Ascending aorta (tissue), 2 donors: ENCODE measurements around the gene GPX2. TPM values are rescaled to one million over a fixed set of nuclear protein-coding genes. Genes with fewer than 3 reads are reported as not detected.

ENCODE experiments used
- DNase-seq, 2 donors: peaks; one replicate each; pipeline ENCODE4 v3.0.0-alpha.2; 2019; ENCODE audit warnings: low spot score in 2 of 2
- H3K27ac ChIP-seq, 2 donors: fragments of 200-600 bp; sonication (generic); one replicate each; pipeline ENCODE4 v1.5.1; 2016 to 2017; ENCODE audit warnings: mild to moderate bottlenecking in 1 of 2
- H3K27me3 ChIP-seq: fragments of 200-600 bp; sonication (generic); one replicate; pipeline ENCODE4 v1.5.1; 2017
- H3K36me3 ChIP-seq, 2 donors: fragments of 200-600 bp; sonication (generic); one replicate each; pipeline ENCODE4 v1.5.1; 2016
- H3K4me1 ChIP-seq, 2 donors: fragments of 200-600 bp; sonication (generic); one replicate each; pipeline ENCODE4 v1.5.1; 2016 to 2017; ENCODE audit warnings: mild to moderate bottlenecking in 1 of 2
- H3K4me3 ChIP-seq, 2 donors: fragments of 200-600 bp; sonication (generic); one replicate each; pipeline ENCODE4 v1.5.1; 2016 to 2017; ENCODE audit warnings: mild to moderate bottlenecking in 1 of 2
- H3K9me3 ChIP-seq, 2 donors: fragments of 200-600 bp; sonication (generic); one replicate each; pipeline ENCODE4 v1.5.1; 2016
- CTCF ChIP-seq, 3 experiments: fragments of 200-600 bp in 2 of 3; fragments of 450-650 bp in 1 of 3; sonication (generic) in 2 of 3; IDR thresholded peaks; one replicate each; pipeline ENCODE4 v1.5.1; 2016 to 2019; ENCODE audit warnings: antibody characterized with exemption in 3 of 3, mild to moderate bottlenecking in 1 of 3, moderate library complexity in 1 of 3
- intact Hi-C: fragments of 100-400 bp; cut with DNase I; formaldehyde crosslinking; loops from one replicate; pipeline ENCODE4 v1.15.1; 2023
- total RNA-seq: library from RNA; depleted of rRNA; stranded (reverse); fragments of >200 nt; gene quantifications from one replicate; pipeline ENCODE4 v1.1.0, GENCODE V29; 2016

Gene GPX2
- total RNA-seq, 1 donor from 2014 or later, result not detected

DNA sequence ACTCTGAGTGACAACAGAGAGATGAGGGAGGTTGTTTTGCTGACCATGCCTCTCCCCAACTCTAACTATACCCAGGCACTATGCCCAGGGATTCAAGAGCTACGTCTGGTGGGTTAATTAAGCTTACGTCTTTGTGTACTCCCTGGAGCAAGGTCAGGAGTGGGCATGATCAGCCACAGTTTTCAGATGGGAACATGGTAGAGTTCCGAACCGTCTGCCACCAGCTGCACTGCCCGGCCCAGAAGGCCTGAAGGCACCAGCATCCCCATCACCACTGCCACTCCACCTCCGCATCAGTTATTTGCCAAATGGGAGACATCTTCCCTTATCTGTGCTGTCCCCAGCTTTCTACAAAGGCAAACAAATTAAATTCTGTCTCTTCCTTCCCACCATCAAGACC lies 11.1 kb upstream of the GPX2 start:
- Histone ChIP-seq H3K36me3 (no peaks in the 10 kb centered on the region), H3K27ac (no peak overlapping the region), H3K4me1 (peaks cover 0 to 3% of the 10 kb centered on the region in 2 donors), H3K4me3 (no peak overlapping the region), H3K9me3 (no peaks in the 10 kb centered on the region), H3K27me3 (no peaks in the 10 kb centered on the region)
- no peak for DNase-seq
- no peak for TF ChIP-seq CTCF (IDR thresholded peaks at IDR 0.05)
- intact Hi-C loops, result no loop called here

- no peak overlapping the region for H3K4me3 ChIP-seq
- H3K27me3 ChIP-seq, result no peaks in the 10 kb centered on the region
- no peak for TF ChIP-seq CTCF (IDR thresholded peaks at IDR 0.05)
- H3K4me1 ChIP-seq, result peaks cover 0 to 3% of the 10 kb centered on the region in 2 donors
- no peaks in the 10 kb centered on the region for H3K9me3 ChIP-seq
- intact Hi-C loops, result no loop called here
- peaks cover 0 to 2% of the 10 kb centered on the region in 2 donors for H3K36me3 ChIP-seq
- H3K27ac ChIP-seq, result no peak overlapping the region
- DNase-seq, result no peak
These were observed 10.7 kb upstream of the GPX2 start for GRCh38 chr14:64953310-64953654.

DNA sequence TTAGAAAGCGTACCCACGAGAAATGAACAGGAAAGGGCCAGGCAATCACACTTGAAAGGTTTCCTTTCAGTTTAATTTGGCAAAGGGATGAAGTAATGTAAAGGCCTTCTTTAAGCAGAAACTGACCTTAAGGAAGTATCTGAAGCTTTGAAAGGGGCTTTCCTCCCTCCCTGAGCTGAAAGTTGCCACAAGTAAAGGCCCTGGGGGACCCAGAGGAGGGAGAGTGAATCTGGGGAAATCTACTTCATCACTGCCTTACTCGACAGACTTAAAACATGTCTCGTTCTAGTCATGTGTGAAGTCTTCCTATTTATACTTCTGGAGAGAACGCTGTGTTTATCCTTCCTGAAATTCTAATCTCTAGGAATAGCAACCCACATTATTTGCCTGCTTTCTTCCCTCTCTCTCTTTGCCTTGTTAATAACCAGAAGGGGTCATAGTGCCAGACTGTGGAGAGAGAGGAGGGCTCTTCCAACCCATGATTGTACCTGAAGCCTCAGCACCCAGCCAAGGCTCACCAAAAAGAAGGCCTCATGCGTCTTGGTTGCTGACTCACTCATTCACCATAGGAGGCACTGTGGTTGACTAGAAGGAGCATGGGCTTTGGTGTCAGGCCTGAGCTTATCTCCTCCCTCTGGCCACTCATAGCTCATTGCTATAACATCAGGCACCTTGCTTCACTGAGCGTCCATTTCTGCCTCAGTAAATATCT lies 10.2 kb upstream of the GPX2 start:
- Histone ChIP-seq H3K4me1 (peaks cover 0 to 3% of the 10 kb centered on the region in 2 donors), H3K4me3 (no peak overlapping the region), H3K27ac (no peak overlapping the region), H3K27me3 (no peaks in the 10 kb centered on the region), H3K36me3 (peaks cover 0 to 4% of the 10 kb centered on the region in 2 donors), H3K9me3 (no peaks in the 10 kb centered on the region)
- DNase-seq, result no peak
- TF ChIP-seq CTCF (IDR thresholded peaks at IDR 0.05), result no peak
- intact Hi-C loops, result no loop called here

- Histone ChIP-seq H3K27ac (no peak overlapping the region), H3K4me1 (peaks cover 0 to 3% of the 10 kb centered on the region in 2 donors), H3K36me3 (peaks cover 0 to 4% of the 10 kb centered on the region in 2 donors), H3K9me3 (no peaks in the 10 kb centered on the region), H3K27me3 (no peaks in the 10 kb centered on the region), H3K4me3 (no peak overlapping the region)
- no peak for DNase-seq
- TF ChIP-seq CTCF (IDR thresholded peaks at IDR 0.05), result no peak
- intact Hi-C loops, result no loop called here
These were observed 9.2 kb upstream of the GPX2 start for GRCh38 chr14:64951724-64952123.

GRCh38 chr14:64951291-64951690 lies 8.7 kb upstream of the GPX2 start:
- intact Hi-C loops, result no loop called here
- no peak for TF ChIP-seq CTCF (IDR thresholded peaks at IDR 0.05)
- Histone ChIP-seq H3K4me3 (no peak overlapping the region), H3K36me3 (peaks cover 0 to 4% of the 10 kb centered on the region in 2 donors), H3K9me3 (no peaks in the 10 kb centered on the region), H3K27ac (no peak overlapping the region), H3K4me1 (peaks cover 0 to 3% of the 10 kb centered on the region in 2 donors), H3K27me3 (no peaks in the 10 kb centered on the region)
- no peak for DNase-seq
